Hepatocyte (in vitro differentiated cells): ENCODE results near the gene HTR4. TPM values are rescaled to one million over a fixed set of nuclear protein-coding genes. Genes with fewer than 3 reads are reported as not detected.

Experiments used
- DNase-seq: peaks from one replicate; pipeline ENCODE4 v3.0.0-alpha.2; 2016; ENCODE audit warnings: low spot score
- H2AFZ ChIP-seq: fragments of 200-600 bp; sonication (generic); 2 replicates; pipeline ENCODE4 v1.6.0; 2016; ENCODE audit warnings: antibody characterized with exemption, mild to moderate bottlenecking
- H3K27ac ChIP-seq: fragments of 200-600 bp; sonication (generic); 2 replicates; pipeline ENCODE4 v1.5.1; 2016; ENCODE audit warnings: mild to moderate bottlenecking
- H3K27me3 ChIP-seq: fragments of 200-600 bp; sonication (generic); 2 replicates; pipeline ENCODE4 v1.6.1; 2016
- H3K36me3 ChIP-seq: fragments of 200-600 bp; sonication (generic); replicated peaks from 2 replicates; pipeline ENCODE4 v1.5.1; 2016; ENCODE audit warnings: low read depth; ENCODE audit not compliant: insufficient read depth
- H3K4me1 ChIP-seq: fragments of 200-600 bp; sonication (generic); 2 replicates; pipeline ENCODE4 v1.5.1; 2016; ENCODE audit warnings: mild to moderate bottlenecking, moderate library complexity; ENCODE audit not compliant: insufficient read depth
- H3K4me2 ChIP-seq: fragments of 200-600 bp; sonication (generic); 2 replicates; pipeline ENCODE4 v1.6.0; 2016
- H3K4me3 ChIP-seq: fragments of 200-600 bp; sonication (generic); 2 replicates; pipeline ENCODE4 v1.5.1; 2016; ENCODE audit warnings: mild to moderate bottlenecking
- H3K79me2 ChIP-seq: fragments of 200-600 bp; sonication (generic); 2 replicates; pipeline ENCODE4 v1.6.0; 2017; ENCODE audit warnings: mild to moderate bottlenecking
- H3K9me2 ChIP-seq: fragments of 200-600 bp; sonication (generic); replicated peaks from 2 replicates; pipeline ENCODE4 v1.6.0; 2017; ENCODE audit warnings: mild to moderate bottlenecking; ENCODE audit not compliant: insufficient read depth
- H3K9me3 ChIP-seq: fragments of 200-600 bp; sonication (generic); 2 replicates; pipeline ENCODE4 v1.5.1; 2016; ENCODE audit warnings: low read depth, mild to moderate bottlenecking
- H4K20me1 ChIP-seq: fragments of 200-600 bp; sonication (generic); 2 replicates; pipeline ENCODE4 v1.6.0; 2016; ENCODE audit warnings: mild to moderate bottlenecking; ENCODE audit not compliant: insufficient read depth, poor library complexity, severe bottlenecking
- EZH2 ChIP-seq: fragments of 200-600 bp; sonication (generic); IDR thresholded peaks from 2 replicates; pipeline ENCODE4 v1.6.1; 2016; ENCODE audit warnings: antibody characterized with exemption, mild to moderate bottlenecking, borderline replicate concordance
- EZH2phosphoT487 ChIP-seq: fragments of 200-600 bp; sonication (generic); IDR thresholded peaks from one replicate; pipeline ENCODE4 v1.6.1; 2018; ENCODE audit warnings: antibody characterized with exemption, mild to moderate bottlenecking, low read depth, moderate library complexity; ENCODE audit not compliant: unreplicated experiment, severe bottlenecking
- WGBS: methylation state at CpG from one replicate; pipeline ENCODE4 v1.1.6; 2016; ENCODE audit warnings: low lambda C conversion rate; ENCODE audit errors: missing lambda C conversion rate; 5-methylcytosine and 5-hydroxymethylcytosine counted together
- polyA plus RNA-seq: library from polyadenylated mRNA; unstranded; fragments of >200 nt; fragmentation: Nextera tagmentation; extraction: Ambion mirVana; gene quantifications from 2 replicates; pipeline ENCODE4 v1.2.1, GENCODE V29; 2016
- total RNA-seq: library from RNA; depleted of rRNA; stranded (reverse); fragments of >200 nt; gene quantifications from 2 replicates; pipeline ENCODE4 v1.2.3, GENCODE V29; 2014
- TF ChIP-seq, protein P1 (sequence below): fragments of 200-600 bp; sonication (generic); IDR thresholded peaks from 2 replicates; pipeline ENCODE4 v1.5.1; 2016; ENCODE audit warnings: antibody characterized with exemption, mild to moderate bottlenecking; ENCODE audit not compliant: poor library complexity

The HTR4 gene
- total and polyA plus RNA-seq, 2 experiments from 2014 or later, result 0.29 to 2.3 TPM

DNA sequence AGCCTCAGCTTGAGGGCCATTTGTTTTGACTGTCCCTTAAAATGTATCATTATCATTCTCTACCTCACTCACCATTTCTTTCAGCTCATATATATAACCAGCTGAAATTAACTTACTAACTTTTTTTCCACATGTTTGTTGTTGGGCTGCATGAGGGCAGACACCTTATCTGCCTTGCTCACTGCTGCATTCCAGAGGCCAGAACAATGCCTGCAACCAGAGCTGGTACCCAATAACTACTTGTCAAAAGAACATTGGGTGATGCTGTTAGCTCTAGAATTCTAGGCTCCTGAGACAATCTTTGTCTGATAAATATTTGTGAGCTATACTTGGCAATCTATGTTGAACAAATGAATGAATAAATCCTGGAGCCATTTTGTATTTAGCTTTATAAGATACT, 68.3 kb downstream of the HTR4 start:
- Histone ChIP-seq H3K27me3 (no peaks in the 10 kb centered on the region), H2AFZ (no peak overlapping the region), H3K9me3 (no peaks in the 10 kb centered on the region), H3K4me3 (no peak overlapping the region), H3K27ac (no peak overlapping the region), H3K4me2 (no peak overlapping the region), H3K36me3 (no peaks in the 10 kb centered on the region), H3K9me2 (no peaks in the 10 kb centered on the region), H3K79me2 (no peaks in the 10 kb centered on the region), H3K4me1 (no peaks in the 10 kb centered on the region), H4K20me1 (no peaks in the 10 kb centered on the region)
- DNase-seq, result no peak
- TF ChIP-seq EZH2phosphoT487, result no peak
- TF ChIP-seq, protein P1, sequence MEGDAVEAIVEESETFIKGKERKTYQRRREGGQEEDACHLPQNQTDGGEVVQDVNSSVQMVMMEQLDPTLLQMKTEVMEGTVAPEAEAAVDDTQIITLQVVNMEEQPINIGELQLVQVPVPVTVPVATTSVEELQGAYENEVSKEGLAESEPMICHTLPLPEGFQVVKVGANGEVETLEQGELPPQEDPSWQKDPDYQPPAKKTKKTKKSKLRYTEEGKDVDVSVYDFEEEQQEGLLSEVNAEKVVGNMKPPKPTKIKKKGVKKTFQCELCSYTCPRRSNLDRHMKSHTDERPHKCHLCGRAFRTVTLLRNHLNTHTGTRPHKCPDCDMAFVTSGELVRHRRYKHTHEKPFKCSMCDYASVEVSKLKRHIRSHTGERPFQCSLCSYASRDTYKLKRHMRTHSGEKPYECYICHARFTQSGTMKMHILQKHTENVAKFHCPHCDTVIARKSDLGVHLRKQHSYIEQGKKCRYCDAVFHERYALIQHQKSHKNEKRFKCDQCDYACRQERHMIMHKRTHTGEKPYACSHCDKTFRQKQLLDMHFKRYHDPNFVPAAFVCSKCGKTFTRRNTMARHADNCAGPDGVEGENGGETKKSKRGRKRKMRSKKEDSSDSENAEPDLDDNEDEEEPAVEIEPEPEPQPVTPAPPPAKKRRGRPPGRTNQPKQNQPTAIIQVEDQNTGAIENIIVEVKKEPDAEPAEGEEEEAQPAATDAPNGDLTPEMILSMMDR, result peak; percentile 5

DNA sequence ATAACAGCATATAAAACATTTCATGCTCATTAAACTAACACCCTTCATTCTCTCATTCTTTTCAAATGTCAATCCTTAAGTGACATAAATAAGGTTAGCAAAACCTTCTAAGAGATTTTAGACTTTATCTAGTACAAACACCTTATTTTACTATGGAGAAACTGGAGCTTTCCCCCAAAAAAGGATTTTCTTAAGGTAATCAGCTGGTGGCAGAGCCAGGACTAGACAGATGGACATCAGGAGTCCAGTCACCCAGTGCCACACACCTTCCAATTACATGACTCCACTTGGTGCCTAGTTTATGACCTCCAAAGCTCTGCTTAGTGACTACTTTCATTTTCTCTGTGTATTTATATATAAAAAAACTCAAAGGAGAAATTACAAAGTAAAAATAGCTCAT, 70.2 kb downstream of the HTR4 start:
- Histone ChIP-seq H3K4me1 (no peaks in the 10 kb centered on the region), H3K4me2 (no peak overlapping the region), H2AFZ (no peak overlapping the region), H3K79me2 (no peaks in the 10 kb centered on the region), H3K27ac (no peak overlapping the region), H3K9me3 (no peaks in the 10 kb centered on the region), H3K27me3 (no peaks in the 10 kb centered on the region), H3K36me3 (no peaks in the 10 kb centered on the region), H3K9me2 (no peaks in the 10 kb centered on the region), H3K4me3 (no peak overlapping the region), H4K20me1 (no peaks in the 10 kb centered on the region)
- TF ChIP-seq EZH2phosphoT487 (no peak), EZH2 (no peak)
- TF ChIP-seq, protein P1, result no peak
- DNase-seq, result no peak

DNA sequence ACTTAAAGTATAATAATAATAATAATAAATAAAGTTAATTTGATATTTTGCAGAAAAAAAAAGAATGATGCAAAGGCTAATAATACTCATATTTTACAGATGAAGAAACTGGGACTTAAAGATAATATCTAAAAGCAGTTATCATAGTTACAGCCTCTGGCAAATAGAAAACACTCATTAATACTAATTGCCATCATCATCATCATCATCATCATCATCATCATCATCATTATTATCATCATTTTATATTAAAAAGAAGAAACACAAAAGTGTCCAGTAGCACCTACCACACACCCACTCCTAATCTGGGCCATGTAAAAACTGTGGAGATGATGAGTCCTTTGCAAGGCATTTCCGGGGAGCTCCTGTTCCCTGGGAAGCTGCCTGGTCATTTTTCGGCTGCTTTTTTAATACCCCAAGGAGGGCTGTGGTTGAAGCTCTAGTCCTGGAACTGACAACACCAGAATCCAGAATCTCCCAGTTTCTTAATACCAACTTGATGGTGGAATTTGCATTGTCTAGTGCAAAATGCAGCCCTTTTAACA, 70.8 kb downstream of the HTR4 start:
- DNase-seq, result no peak
- Histone ChIP-seq H3K4me3 (no peak overlapping the region), H3K27ac (no peak overlapping the region), H3K4me2 (no peak overlapping the region), H2AFZ (no peak overlapping the region), H3K9me2 (no peaks in the 10 kb centered on the region), H3K9me3 (no peaks in the 10 kb centered on the region), H3K36me3 (no peaks in the 10 kb centered on the region), H3K27me3 (no peaks in the 10 kb centered on the region), H3K4me1 (peaks cover 4% of the 10 kb centered on the region), H4K20me1 (no peaks in the 10 kb centered on the region), H3K79me2 (no peaks in the 10 kb centered on the region)
- TF ChIP-seq, protein P1, result no peak
- TF ChIP-seq EZH2phosphoT487 (no peak), EZH2 (no peak)
- WGBS, result 90% methylated on average over 2 of the region's 2 CpGs

DNA sequence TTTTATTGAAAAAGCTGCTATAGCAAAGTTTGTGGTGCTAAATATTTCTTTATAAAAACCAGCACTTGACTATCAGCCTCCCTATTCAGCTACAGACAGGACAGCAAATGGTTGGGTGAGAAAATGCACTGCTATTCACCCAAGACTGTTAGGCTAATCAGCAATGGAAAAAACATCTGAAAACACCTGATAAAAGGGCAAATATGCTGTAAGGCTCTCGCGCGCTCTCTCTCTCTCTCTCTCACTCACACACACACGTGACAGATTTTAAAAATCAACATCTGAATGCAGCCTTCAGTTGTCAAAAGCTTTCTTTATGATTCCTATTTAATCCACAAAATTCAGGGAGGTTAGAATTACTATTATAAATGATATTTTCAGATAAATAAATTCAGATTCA, 80.2 kb downstream of the HTR4 start:
- no peaks in the 10 kb centered on the region for H4K20me1 ChIP-seq
- H3K27me3 ChIP-seq, result no peaks in the 10 kb centered on the region
- TF ChIP-seq EZH2, result no peak
- TF ChIP-seq, protein P1, result no peak
- TF ChIP-seq EZH2phosphoT487, result no peak
- no peak overlapping the region for H3K27ac ChIP-seq
- no peaks in the 10 kb centered on the region for H3K79me2 ChIP-seq
- H3K4me3 ChIP-seq, result no peak overlapping the region
- peaks cover 4% of the 10 kb centered on the region for H3K4me1 ChIP-seq
- DNase-seq, result no peak
- H3K9me2 ChIP-seq, result no peaks in the 10 kb centered on the region
- 67% methylated on average over 4 of the region's 4 CpGs for WGBS
- H3K36me3 ChIP-seq, result no peaks in the 10 kb centered on the region
- H3K9me3 ChIP-seq, result no peaks in the 10 kb centered on the region
- no peak overlapping the region for H2AFZ ChIP-seq
- no peak overlapping the region for H3K4me2 ChIP-seq
